SW 1271 (cell line): ENCODE data around the gene PRR12.

Experiments used
- DNase-seq, 2 experiments: peaks; one replicate each; lab custom pipeline; 2025; lab: John Stamatoyannopoulos, UW

Gene PRR12

GRCh38 chr19:49665351-49666119 lies 74.6 kb downstream of the PRR12 start, which contains the start of the genes BCL2L12 and IRF3:
BCL2L12 (plus strand) TSS chr19:49665933; CDS start chr19:49666693, 760 bp downstream.
IRF3 (minus strand) TSS chr19:49665857; CDS start chr19:49664838, 1,019 bp downstream.
- peak; percentile 69 to 87 for DNase-seq

GRCh38 chr19:49666120-49666444 lies 75.1 kb downstream of the PRR12 start:
- DNase-seq = no peak

- DNase-seq = no peak
Measured at GRCh38 chr19:49667473-49667872, 76.5 kb downstream of the PRR12 start.

- DNase-seq = no peak
Measured at GRCh38 chr19:49669516-49669915, 78.5 kb downstream of the PRR12 start.

GRCh38 chr19:49672131-49672919 lies 81.3 kb downstream of the PRR12 start:
- peak in 1 of 2 experiments; percentile 19 for DNase-seq
